GM23338 (cell line): ENCODE measurements around the gene CENPX. TPM values are rescaled to one million over a fixed set of nuclear protein-coding genes. Genes with fewer than 3 reads are reported as not detected.

Experiments used
- ATAC-seq: fragments of 200-7000 bp; cut with Tn5 transposase; 3 replicates; pipeline ENCODE4 v1.9.1; 2020
- DNase-seq: peaks from one replicate; pipeline ENCODE4 v3.0.0-alpha.2; 2015; ENCODE audit warnings: low spot score
- H2AFZ ChIP-seq: fragments of 200-600 bp; sonication (generic); 2 replicates; pipeline ENCODE4 v1.8.0; 2016; ENCODE audit warnings: antibody characterized with exemption, mild to moderate bottlenecking, moderate library complexity
- H3F3A ChIP-seq: fragments of 200-600 bp; sonication (generic); replicated peaks from 2 replicates; pipeline ENCODE4 v1.8.0; 2017; ENCODE audit warnings: antibody characterized with exemption, mixed run types, low read depth
- H3K27ac ChIP-seq: fragments of 200-600 bp; sonication (generic); 2 replicates; pipeline ENCODE4 v1.6.1; 2016; ENCODE audit warnings: low read depth
- H3K27me3 ChIP-seq: fragments of 200-600 bp; sonication (generic); 2 replicates; pipeline ENCODE4 v1.8.0; 2016; ENCODE audit warnings: mild to moderate bottlenecking, mixed run types, moderate library complexity; ENCODE audit not compliant: insufficient read depth
- H3K36me3 ChIP-seq: fragments of 200-600 bp; sonication (generic); 2 replicates; pipeline ENCODE4 v1.8.0; 2016; ENCODE audit warnings: mild to moderate bottlenecking; ENCODE audit not compliant: insufficient read depth
- H3K4me1 ChIP-seq: fragments of 200-600 bp; sonication (generic); 2 replicates; pipeline ENCODE4 v1.8.0; 2016; ENCODE audit warnings: mild to moderate bottlenecking, moderate library complexity; ENCODE audit not compliant: insufficient read depth
- H3K4me2 ChIP-seq: fragments of 200-600 bp; sonication (generic); 2 replicates; pipeline ENCODE4 v1.7.1; 2017; ENCODE audit warnings: mixed run types
- H3K4me3 ChIP-seq: fragments of 200-600 bp; sonication (generic); 2 replicates; pipeline ENCODE4 v1.6.1; 2016; ENCODE audit warnings: mixed run types
- H3K79me2 ChIP-seq: fragments of 200-600 bp; sonication (generic); replicated peaks from 2 replicates; pipeline ENCODE4 v1.8.0; 2017; ENCODE audit warnings: mild to moderate bottlenecking; ENCODE audit not compliant: insufficient read depth
- H3K9me2 ChIP-seq: fragments of 200-600 bp; sonication (generic); 2 replicates; pipeline ENCODE4 v1.8.0; 2017; ENCODE audit not compliant: insufficient read depth
- H4K20me1 ChIP-seq: fragments of 200-600 bp; sonication (generic); replicated peaks from 2 replicates; pipeline ENCODE4 v1.8.0; 2017; ENCODE audit warnings: mild to moderate bottlenecking; ENCODE audit not compliant: insufficient read depth
- H3K27ac Mint-ChIP-seq: 2 replicates; pipeline ENCODE4 v1.8.0; 2020; ENCODE audit warnings: inconsistent platforms, mild to moderate bottlenecking, moderate library complexity, mixed read lengths
- H3K27me3 Mint-ChIP-seq: 3 replicates; pipeline ENCODE4 v1.8.0; 2022; ENCODE audit warnings: low read depth, mild to moderate bottlenecking, moderate library complexity, mixed read lengths, inconsistent platforms; ENCODE audit not compliant: insufficient read depth, poor library complexity
- H3K36me3 Mint-ChIP-seq: 3 replicates; pipeline ENCODE4 v1.8.0; 2021; ENCODE audit warnings: low read depth, mild to moderate bottlenecking, inconsistent platforms, moderate library complexity, mixed read lengths
- H3K4me1 Mint-ChIP-seq: 3 replicates; pipeline ENCODE4 v1.8.0; 2020; ENCODE audit warnings: mild to moderate bottlenecking, inconsistent platforms, mixed read lengths
- H3K4me3 Mint-ChIP-seq: 3 replicates; pipeline ENCODE4 v1.8.0; 2021; ENCODE audit warnings: moderate library complexity, mild to moderate bottlenecking, inconsistent platforms, mixed read lengths
- H3K9me3 Mint-ChIP-seq: 3 replicates; pipeline ENCODE4 v1.8.0; 2020; ENCODE audit warnings: moderate library complexity, mild to moderate bottlenecking, inconsistent platforms, mixed read lengths
- CREB1 ChIP-seq: fragments of 250-450 bp; sonication (Bioruptor Pico); IDR thresholded peaks from 2 replicates; pipeline ENCODE4 v1.5.0; 2020; ENCODE audit warnings: low read depth, mild to moderate bottlenecking, moderate library complexity
- JUNB ChIP-seq: IDR thresholded peaks from one replicate; pipeline ENCODE4 v1.6.1; 2016; ENCODE audit warnings: antibody characterized with exemption; ENCODE audit not compliant: unreplicated experiment
- NANOG ChIP-seq: IDR thresholded peaks from 2 replicates; pipeline ENCODE4 v1.6.1; 2016; ENCODE audit warnings: antibody characterized with exemption, borderline replicate concordance
- POLR2AphosphoS5 ChIP-seq: IDR thresholded peaks from 2 replicates; pipeline ENCODE4 v1.6.1; 2016; ENCODE audit warnings: antibody characterized with exemption, low read depth
- ZNF114 ChIP-seq: fragments of 250-450 bp; sonication (Bioruptor Pico); IDR thresholded peaks from 2 replicates; pipeline ENCODE4 v1.5.0; 2020; ENCODE audit warnings: mild to moderate bottlenecking, moderate library complexity
- ZNF331 ChIP-seq: fragments of 250-450 bp; sonication (Bioruptor Pico); IDR thresholded peaks from 2 replicates; pipeline ENCODE4 v1.5.0; 2020; ENCODE audit warnings: low read depth, mild to moderate bottlenecking, moderate library complexity
- polyA plus RNA-seq: library from polyadenylated mRNA; unstranded; fragments of >200 nt; fragmentation: Nextera tagmentation; extraction: Ambion mirVana; gene quantifications from 2 replicates; pipeline ENCODE4 v1.2.1, GENCODE V29; 2016
- total RNA-seq: library from RNA; depleted of rRNA; stranded (reverse); fragments of >200 nt; shearing (Covaris generic); gene quantifications from 2 replicates; pipeline ENCODE4 v1.2.3, GENCODE V29; 2014
- TF ChIP-seq, protein P1 (sequence below): IDR thresholded peaks from one replicate; pipeline ENCODE4 v1.6.1; 2018; ENCODE audit warnings: antibody characterized with exemption; ENCODE audit not compliant: unreplicated experiment
- TF ChIP-seq, protein P2 (sequence below): IDR thresholded peaks from 2 replicates; pipeline ENCODE4 v1.6.1; 2016; ENCODE audit warnings: antibody characterized with exemption
- TF ChIP-seq, protein P3 (sequence below), 2 experiments: fragments of 200-600 bp in 1 of 2; sonication (generic) in 1 of 2; conservative IDR thresholded peaks; 2 replicates each; pipeline versions ENCODE4 v1.5.1 to v1.6.1; 2016 to 2017; ENCODE audit warnings: antibody characterized with exemption in 2 of 2, low read depth in 2 of 2, mild to moderate bottlenecking in 2 of 2, moderate library complexity in 1 of 2

The CENPX gene
- total and polyA plus RNA-seq, 2 experiments from 2014 or later, result 114 to 157 TPM

DNA sequence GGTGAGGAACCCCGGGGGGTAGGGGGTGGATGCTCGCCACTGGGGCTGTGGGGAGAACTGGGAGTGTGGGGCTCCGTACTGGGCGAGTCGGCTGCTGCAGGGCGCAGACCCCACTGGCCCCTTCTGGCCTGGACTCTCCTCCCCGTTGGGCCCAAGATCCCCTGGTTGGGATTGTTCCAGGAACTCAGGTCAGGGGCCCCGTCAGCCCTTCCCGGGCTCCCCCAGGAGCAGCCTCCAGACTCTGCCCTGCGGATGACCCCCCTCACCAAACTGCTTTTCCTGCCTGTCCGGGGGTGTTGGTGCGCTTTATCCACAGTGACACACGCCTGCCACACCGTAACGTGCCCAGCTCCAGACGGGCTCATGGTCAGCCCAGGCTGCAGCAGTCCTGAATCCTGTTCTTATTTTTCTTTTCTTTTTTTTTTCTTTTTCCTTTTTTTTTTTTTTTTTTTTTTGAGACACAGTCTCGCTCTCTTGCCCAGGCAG, 21.1 kb downstream of the CENPX start:
- Mint-ChIP-seq H3K4me1 (no peaks in the 10 kb centered on the region), H3K27me3 (peaks cover 15% of the 10 kb centered on the region), H3K9me3 (no peaks in the 10 kb centered on the region), H3K36me3 (peaks cover 6% of the 10 kb centered on the region; the same call in 1 of the 3 replicates), H3K4me3 (no peak overlapping the region), H3K27ac (no peak overlapping the region)
- Histone ChIP-seq H3K79me2 (no peaks in the 10 kb centered on the region), H3K4me3 (no peak overlapping the region), H3K4me2 (no peak overlapping the region), H3K27ac (no peak overlapping the region), H3K27me3 (no peaks in the 10 kb centered on the region), H3K36me3 (no peaks in the 10 kb centered on the region), H4K20me1 (0 out of 2 replicates have a peak, but pooled peaks cover 4% of the 10 kb centered on the region), H3K9me2 (no peaks in the 10 kb centered on the region), H3K4me1 (no peaks in the 10 kb centered on the region), H2AFZ (no peak overlapping the region), H3F3A (0 out of 2 replicates have a peak, but pooled peaks cover 2% of the 10 kb centered on the region)
- ATAC-seq (no peak), DNase-seq (no peak)
- TF ChIP-seq CREB1 (CRISPR knock-in tag), result no peak
- TF ChIP-seq, protein P1, sequence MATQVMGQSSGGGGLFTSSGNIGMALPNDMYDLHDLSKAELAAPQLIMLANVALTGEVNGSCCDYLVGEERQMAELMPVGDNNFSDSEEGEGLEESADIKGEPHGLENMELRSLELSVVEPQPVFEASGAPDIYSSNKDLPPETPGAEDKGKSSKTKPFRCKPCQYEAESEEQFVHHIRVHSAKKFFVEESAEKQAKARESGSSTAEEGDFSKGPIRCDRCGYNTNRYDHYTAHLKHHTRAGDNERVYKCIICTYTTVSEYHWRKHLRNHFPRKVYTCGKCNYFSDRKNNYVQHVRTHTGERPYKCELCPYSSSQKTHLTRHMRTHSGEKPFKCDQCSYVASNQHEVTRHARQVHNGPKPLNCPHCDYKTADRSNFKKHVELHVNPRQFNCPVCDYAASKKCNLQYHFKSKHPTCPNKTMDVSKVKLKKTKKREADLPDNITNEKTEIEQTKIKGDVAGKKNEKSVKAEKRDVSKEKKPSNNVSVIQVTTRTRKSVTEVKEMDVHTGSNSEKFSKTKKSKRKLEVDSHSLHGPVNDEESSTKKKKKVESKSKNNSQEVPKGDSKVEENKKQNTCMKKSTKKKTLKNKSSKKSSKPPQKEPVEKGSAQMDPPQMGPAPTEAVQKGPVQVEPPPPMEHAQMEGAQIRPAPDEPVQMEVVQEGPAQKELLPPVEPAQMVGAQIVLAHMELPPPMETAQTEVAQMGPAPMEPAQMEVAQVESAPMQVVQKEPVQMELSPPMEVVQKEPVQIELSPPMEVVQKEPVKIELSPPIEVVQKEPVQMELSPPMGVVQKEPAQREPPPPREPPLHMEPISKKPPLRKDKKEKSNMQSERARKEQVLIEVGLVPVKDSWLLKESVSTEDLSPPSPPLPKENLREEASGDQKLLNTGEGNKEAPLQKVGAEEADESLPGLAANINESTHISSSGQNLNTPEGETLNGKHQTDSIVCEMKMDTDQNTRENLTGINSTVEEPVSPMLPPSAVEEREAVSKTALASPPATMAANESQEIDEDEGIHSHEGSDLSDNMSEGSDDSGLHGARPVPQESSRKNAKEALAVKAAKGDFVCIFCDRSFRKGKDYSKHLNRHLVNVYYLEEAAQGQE, result no peak
- no peak for TF ChIP-seq JUNB
- TF ChIP-seq, protein P2, sequence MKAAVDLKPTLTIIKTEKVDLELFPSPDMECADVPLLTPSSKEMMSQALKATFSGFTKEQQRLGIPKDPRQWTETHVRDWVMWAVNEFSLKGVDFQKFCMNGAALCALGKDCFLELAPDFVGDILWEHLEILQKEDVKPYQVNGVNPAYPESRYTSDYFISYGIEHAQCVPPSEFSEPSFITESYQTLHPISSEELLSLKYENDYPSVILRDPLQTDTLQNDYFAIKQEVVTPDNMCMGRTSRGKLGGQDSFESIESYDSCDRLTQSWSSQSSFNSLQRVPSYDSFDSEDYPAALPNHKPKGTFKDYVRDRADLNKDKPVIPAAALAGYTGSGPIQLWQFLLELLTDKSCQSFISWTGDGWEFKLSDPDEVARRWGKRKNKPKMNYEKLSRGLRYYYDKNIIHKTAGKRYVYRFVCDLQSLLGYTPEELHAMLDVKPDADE, result no peak
- TF ChIP-seq ZNF114 (CRISPR knock-in tag), result no peak
- TF ChIP-seq NANOG, result no peak
- TF ChIP-seq ZNF331, result no peak
- TF ChIP-seq POLR2AphosphoS5, result no peak
- TF ChIP-seq, protein P3, sequence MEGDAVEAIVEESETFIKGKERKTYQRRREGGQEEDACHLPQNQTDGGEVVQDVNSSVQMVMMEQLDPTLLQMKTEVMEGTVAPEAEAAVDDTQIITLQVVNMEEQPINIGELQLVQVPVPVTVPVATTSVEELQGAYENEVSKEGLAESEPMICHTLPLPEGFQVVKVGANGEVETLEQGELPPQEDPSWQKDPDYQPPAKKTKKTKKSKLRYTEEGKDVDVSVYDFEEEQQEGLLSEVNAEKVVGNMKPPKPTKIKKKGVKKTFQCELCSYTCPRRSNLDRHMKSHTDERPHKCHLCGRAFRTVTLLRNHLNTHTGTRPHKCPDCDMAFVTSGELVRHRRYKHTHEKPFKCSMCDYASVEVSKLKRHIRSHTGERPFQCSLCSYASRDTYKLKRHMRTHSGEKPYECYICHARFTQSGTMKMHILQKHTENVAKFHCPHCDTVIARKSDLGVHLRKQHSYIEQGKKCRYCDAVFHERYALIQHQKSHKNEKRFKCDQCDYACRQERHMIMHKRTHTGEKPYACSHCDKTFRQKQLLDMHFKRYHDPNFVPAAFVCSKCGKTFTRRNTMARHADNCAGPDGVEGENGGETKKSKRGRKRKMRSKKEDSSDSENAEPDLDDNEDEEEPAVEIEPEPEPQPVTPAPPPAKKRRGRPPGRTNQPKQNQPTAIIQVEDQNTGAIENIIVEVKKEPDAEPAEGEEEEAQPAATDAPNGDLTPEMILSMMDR (conservative IDR thresholded peaks at IDR 0.05; ENCODE audit: low read depth in 2 of 2), result no peak
